Stromal cell of bone marrow (primary cell): ENCODE results near the gene GZMM.
A peak's percentile ranks its signal among the peaks of the same experiment; 100 is the strongest.

Source experiments
- DNase-seq: peaks from one replicate; pipeline ENCODE4 v3.0.0-alpha.2; 2012; ENCODE audit warnings: low read depth

The GZMM gene

DNA sequence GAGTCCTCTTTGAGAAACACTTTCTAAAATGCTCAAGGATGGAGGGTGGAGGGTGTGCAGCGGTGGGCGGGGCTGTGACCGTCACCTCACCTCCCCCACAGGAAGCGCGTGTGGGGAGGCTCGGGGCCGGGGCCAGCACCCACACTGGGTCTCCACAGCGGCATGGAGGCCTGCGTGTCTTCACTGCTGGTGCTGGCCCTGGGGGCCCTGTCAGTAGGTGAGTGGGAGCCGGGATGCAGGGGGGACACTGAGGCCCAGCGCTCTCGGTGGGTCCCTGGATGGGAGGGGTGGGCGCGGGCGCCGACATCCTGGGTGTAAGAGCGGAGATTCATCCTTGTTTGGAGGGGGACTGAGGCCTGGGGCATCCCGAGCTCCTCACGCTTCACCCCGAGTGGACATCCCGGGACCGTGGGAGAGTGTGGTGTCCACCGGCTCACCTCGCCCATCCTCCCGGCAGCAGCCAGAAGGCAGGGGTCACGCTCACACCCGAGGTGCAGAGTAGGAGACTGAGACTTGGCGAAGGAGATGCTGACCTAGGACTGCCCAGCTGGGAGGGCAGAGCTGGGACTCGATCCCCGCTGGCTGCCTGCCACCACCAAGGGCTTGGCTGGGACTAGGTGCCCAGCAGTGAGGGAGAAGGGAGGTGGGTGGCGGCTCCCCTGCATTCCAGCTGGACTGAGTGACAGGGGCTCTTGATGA lies at the start of gene GZMM:
Gene GZMM, plus strand, starts transcription at position 144 of the 699 bp plus-strand sequence. Its CDS starts 19 bp downstream, at position 163.
- DNase-seq = no peak

DNA sequence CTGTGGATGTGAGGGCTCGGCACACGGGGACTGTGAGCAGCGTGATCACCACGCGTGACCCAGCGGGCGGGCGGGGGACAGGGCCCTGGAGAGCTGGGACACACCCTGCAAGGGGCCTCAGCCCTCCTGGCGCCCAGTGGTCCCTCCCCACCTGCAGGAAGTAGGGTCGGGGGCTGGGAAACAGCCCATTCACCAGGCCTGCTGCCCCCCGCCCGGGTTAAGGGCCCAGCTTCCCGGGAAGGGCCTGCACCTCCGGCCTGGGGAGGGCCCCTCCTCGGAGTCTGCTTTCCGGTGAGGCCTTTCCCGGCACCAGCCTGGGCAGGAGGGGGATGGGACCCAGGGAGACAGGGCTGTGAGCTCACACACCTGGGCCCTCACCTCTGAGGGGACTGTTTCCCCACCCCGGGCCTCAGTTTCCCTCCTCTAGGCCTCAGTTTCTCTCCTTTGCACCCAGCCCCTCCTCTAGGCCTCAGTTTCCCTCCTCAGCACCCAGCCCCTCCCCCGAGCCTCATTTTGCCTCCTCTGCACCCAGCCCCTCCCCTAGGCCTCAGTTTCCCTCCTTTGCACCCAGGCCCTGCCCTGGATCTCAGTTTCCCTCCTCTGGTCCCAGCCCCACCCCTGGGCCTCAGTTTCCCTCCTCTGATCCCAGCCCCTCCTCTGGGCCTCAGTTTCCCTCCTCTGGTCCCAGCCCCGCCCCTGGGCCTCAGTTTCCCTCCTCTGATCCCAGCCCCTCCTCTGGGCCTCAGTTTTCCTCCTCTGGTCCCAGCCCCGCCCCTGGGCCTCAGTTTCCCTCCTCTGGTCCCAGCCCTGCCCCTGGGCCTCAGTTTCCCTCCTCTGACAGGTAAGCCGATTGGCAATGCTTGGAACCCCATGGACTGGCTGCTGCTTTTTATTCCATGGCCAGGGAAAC lies 49.4 kb upstream of the GZMM start:
- DNase-seq = no peak

GRCh38 chr19:495081-495401 lies 48.8 kb upstream of the GZMM start:
- DNase-seq = no peak

GRCh38 chr19:495402-496111 lies 48.3 kb upstream of the GZMM start:
- no peak for DNase-seq

DNA sequence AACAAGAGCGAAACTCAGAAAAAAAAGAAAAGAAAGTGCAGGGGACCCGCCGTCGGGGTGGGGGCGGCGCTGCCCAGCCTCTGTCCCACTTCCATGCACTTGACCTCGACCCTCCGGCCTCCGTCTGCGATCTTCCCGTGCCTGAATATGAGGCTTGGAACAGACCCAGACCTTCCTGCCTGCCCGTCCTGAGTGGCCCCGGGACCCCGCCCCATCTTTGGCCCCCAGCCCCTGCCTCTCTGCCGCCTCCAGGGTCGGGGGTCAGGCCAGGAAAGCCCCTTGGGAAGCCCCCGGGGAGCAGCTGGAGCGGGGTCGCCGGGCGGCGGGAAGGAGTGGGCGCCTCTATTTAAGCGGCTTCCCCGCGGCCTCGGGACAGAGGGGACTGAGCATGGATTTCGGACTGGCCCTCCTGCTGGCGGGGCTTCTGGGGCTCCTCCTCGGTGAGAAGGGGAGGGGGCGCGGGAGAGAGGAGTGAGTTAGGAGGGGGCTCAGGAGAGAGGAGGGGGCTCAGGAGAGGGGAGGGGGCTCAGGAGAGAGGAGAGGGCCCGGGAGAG lies 47.7 kb upstream of the GZMM start, which contains the start of gene MADCAM1:
Gene MADCAM1, plus strand, starts transcription at position 375 of the 554 bp plus-strand sequence. Its CDS starts 14 bp downstream, at position 389.
- no peak for DNase-seq

GRCh38 chr19:496986-497385 lies 46.9 kb upstream of the GZMM start:
- no peak for DNase-seq

DNA sequence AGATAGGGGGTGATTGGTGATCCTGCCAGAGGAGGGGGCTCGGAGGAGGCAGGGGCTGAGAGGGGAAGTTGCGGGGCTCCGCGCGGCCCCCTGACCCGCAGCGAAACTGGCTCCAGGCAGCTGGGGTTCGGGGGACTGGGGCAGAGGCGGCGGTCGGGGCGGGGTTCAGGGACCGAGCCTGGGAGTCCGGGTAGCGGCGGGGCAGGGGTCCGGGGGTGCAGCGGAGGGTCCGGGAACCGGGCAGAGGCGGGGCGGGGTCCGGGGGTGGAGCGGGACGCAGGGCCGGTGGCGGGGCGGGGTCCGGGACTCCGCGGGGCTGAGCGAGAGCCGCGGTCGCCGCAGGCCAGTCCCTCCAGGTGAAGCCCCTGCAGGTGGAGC lies 46.4 kb upstream of the GZMM start:
- no peak for DNase-seq

- no peak for DNase-seq
Observed at GRCh38 chr19:497869-498510, 45.9 kb upstream of the GZMM start.

DNA sequence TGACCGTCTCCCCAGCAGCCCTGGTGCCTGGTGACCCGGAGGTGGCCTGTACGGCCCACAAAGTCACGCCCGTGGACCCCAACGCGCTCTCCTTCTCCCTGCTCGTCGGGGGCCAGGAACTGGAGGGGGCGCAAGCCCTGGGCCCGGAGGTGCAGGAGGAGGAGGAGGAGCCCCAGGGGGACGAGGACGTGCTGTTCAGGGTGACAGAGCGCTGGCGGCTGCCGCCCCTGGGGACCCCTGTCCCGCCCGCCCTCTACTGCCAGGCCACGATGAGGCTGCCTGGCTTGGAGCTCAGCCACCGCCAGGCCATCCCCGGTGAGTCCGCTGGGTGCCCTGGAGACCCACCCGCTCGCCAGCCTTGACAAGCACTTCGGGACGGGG lies 45.4 kb upstream of the GZMM start:
- DNase-seq = no peak

- DNase-seq = no peak
Observed at GRCh38 chr19:498977-499623, 44.8 kb upstream of the GZMM start.

GRCh38 chr19:501646-502045 lies 42.2 kb upstream of the GZMM start:
- DNase-seq = no peak

- no peak for DNase-seq
Observed at GRCh38 chr19:504616-505015, 39.2 kb upstream of the GZMM start.

DNA sequence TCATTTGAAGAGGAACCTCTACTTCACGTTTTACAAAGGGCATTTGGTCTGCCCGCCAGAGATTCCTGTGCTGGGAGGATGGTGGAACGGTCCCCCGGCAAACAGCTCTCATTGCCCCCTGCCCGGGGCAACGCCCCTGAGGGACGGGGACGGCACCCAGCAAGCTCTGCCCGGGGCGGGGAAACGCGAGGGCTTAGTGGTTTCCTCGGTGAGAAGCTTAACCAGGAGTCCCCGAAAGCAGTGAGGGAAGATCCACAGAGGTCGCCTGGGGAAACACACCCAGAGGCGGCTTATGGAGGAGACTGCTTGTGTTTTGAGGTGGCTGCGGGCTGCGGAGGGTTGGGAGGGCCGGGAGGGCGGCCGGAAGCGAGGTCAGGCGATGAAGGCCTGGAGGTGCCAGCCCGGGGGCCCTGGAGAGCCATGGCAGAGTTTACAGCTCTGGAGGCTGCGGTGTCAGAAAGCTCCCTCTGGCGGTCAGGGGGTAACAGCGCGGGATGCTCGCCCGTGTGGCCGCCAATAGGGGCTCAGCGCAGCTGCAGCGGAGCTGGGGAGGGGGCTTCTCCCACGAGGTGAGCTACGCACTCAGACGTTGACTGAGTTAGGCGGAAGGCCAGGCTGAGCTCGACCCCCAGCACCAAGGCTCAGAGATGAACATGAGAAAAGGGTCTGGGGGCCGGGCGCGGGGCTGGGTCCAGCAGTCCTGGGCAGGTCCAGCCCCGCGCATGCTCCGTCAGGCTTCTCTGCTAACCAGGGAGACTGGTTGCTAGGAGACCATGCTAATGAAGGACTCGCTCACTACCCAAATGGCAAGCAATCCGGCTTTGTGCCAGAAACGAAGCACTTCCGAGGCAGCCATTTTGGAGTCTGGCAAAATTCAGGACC lies 37.2 kb upstream of the GZMM start:
- peak; percentile 100 for DNase-seq

GRCh38 chr19:507286-508203 lies 36.3 kb upstream of the GZMM start, which contains the start of gene TPGS1:
TSS of gene TPGS1 (plus strand) at chr19:507497. CDS start at chr19:507507, 10 bp downstream.
- no peak for DNase-seq

GRCh38 chr19:508204-509150 lies 35.4 kb upstream of the GZMM start:
- DNase-seq = no peak

DNA sequence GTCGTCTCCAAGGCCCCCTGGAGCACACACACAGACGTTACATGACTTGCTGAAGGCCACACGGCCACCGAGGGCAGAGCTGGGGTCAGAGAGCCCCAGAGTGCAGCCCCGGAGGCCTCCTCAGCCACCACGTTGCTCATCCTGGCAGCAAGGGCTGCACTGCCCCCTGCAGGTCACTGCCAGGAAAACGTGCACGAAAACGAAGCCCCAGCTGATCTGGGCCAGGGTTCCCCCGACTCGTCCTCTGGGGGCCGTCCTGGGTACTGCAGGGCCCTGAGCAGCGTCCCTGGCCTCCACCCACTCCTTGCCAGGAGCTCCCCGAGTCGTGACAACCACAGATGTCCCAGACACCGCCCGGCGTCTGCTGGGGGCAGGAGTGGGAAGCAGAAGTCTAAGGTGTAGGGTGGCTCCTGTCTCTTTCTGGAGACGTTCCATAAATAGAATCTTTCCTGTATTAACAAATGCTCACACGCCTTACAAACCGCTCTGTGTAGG lies 33.2 kb upstream of the GZMM start:
- no peak for DNase-seq

DNA sequence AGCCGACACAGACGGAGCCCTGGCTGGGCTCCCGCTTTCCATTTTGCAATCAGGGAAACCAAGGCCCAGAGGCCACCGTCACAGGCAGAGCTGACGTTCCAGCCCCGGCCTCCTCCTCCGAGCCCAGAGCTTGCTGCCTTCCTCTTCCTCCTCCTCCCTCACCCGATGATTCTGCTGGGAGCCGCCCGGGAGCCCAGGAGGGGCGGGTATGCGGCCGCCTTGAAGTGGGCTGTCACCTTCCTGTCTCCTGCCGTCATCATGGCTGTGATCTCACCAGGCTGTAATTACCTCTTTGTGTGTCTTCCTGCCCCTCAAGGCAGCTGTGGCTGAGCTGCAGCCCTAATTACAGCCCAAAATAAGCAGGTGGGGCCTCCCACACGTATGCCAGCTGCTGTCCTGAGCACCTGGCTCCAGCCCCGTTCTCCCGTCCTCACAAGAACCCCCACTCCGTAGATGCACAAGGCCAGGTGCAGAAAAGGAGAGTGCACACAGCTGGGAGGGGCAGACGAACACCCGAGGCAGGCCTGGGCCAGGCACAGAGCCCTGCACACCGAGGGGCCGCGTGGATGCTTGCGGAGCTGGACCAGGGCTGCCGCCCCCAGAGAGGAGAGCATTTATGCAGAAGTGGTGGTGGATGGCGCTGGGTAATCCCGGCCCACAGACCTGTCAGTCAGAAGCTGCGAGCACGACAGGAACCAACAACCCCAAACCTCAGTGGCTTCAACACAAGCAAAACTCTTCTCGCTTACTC lies 32.6 kb upstream of the GZMM start:
- no peak for DNase-seq
